T-helper 2 cell treated with Interferon-gamma antibody and Interleukin-4, amounts not matched to agents 100 ng/mL and 5 ng/mL, for 36 hours (primary cell): ENCODE data around the gene TMTC1. TPM values are rescaled to one million over a fixed set of nuclear protein-coding genes. Genes with fewer than 3 reads are reported as not detected.

Experiments used
- intact Hi-C: fragments of 100-400 bp; cut with micrococcal nuclease; formaldehyde crosslinking; loops from one replicate; pipeline ENCODE4 v1.15.1; 2023
- total RNA-seq: library from RNA; stranded (reverse); gene quantifications from 2 replicates; pipeline ENCODE4 v1.2.3, GENCODE V29; 2022

TMTC1 gene
- total RNA-seq, 1 donor from 2014 or later = 0.39 TPM

DNA sequence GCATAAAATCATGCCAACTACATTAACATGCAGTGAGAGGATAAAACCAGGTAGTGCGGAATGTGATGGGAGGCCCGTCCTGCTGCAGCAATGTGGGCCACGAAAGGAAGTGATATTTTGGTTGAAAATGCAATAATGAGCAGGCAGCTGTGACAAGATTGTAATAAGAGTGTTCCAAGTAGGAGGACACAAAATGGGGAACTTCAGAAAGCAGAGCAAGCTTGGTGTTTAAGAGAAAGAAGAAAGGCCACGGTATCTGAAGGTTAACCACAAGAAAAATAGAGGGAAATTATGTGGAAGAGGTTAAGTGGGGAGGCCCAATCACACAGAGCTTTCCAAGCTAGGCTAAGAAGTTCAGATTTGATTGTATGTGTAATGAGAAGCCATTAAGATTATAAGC is 320.5 kb downstream of the TMTC1 start:
- intact Hi-C loops = no loop called here

DNA sequence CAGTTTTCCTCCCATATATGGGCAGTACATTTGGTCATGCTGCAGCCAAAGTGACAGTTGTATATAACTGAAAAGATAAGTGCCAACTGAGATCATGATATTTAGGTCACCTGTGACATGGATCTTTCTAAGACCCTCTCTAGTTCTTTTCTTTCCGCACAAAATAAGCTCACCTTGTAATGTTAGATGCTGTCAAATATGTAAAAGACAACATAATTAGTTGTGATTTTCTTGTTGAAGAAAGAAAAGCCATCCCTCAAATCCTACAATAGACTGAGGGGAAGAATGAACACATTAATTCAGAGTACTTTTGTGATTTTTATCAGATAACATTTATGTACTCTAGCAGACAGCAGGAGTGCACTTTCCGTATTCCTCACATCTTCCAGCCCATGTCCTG is 323.7 kb downstream of the TMTC1 start:
- intact Hi-C loops = no loop called here

DNA sequence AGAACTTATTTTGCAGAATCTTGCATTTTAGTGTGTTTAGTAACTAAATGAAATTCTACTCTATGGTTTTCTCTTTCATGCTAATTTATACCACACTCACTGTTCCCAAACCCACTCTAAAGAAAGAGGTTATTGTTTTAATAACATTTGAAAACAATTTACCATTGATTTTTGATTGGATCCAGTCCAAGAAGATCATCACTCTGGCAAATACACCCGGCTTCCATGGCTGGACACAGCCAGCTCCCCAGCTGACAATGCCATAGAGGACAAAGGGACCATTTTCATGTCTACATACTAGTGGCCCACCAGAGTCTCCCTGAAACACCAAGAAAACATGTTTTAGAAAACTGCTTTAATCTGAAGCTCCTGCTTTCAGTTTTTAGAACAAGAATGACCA is 328.7 kb downstream of the TMTC1 start:
- intact Hi-C loops = no loop called here

DNA sequence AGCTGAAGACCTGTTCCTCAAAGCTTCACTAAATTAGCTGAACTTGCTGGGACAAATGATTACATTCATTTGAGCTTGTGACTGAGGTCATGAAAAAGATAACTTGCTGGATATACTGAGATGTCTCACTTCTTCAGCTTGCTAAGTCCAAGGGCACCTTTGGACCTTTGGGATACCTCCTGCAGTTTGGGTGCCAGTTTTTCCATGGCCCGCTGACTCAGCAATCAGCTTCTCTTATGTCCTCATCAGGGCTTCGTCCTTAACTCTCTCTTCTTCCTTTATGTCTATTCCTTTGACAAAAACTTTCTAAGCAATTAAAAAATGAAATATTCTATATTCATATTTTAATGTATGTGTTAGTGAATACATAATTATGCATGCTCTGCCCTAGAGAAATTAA is 331.9 kb downstream of the TMTC1 start:
- intact Hi-C loops = no loop called here
